Measurements from ENCODE around the gene TNP2. TPM values are rescaled to one million over a fixed set of nuclear protein-coding genes. Genes with fewer than 3 reads are reported as not detected.

Gene TNP2
- total RNA-seq, 1 experiment from 2014 or later = not detected

GRCh38 chr16:11306997-11307638, 38.0 kb upstream of the TNP2 start:
- no peak for TF ChIP-seq CTCF (IDR thresholded peaks at IDR 0.05)
- ATAC-seq (no peak), DNase-seq (ENCODE audit: low read depth, low spot score) (no peak)
- no peak overlapping the region for H3K4me3 ChIP-seq (ENCODE audit: low read depth in 2 of 2, low read length in 2 of 2)
- H3K27ac ChIP-seq (ENCODE audit: low read length) = no peak overlapping the region
- in situ Hi-C loops (cut with HindIII; ENCODE audit: low pct_unique_long_range_greater_than_20kb, low sequenced_read_pairs) (no loop called here), intact Hi-C loops (cut with micrococcal nuclease; ENCODE audit: unreplicated experiment) (no loop called here)
- no TSS peak for BruUV-seq (replicated peaks)
- peaks cover 7% of the 10 kb centered on the region for H3K4me1 ChIP-seq (ENCODE audit: control insufficient read depth, insufficient read depth, low read length)
- POLR2A ChIA-PET = no interaction called here
- no peaks in the 10 kb centered on the region for H3K9me3 ChIP-seq (ENCODE audit: control insufficient read depth, insufficient read depth, low read depth, low read length)
- CTCF ChIA-PET = no interaction called here
- H3K27me3 ChIP-seq (ENCODE audit: control insufficient read depth, insufficient read depth, low read length) = no peaks in the 10 kb centered on the region
- no peaks in the 10 kb centered on the region for H3K36me3 ChIP-seq (ENCODE audit: control insufficient read depth, insufficient read depth, low read length)

- ATAC-seq (no peak), DNase-seq (ENCODE audit: low read depth, low spot score) (no peak)
- Histone ChIP-seq H3K27me3 (ENCODE audit: control insufficient read depth, insufficient read depth, low read length) (no peaks in the 10 kb centered on the region), H3K4me3 (ENCODE audit: low read depth in 2 of 2, low read length in 2 of 2) (no peak overlapping the region), H3K9me3 (ENCODE audit: control insufficient read depth, insufficient read depth, low read depth, low read length) (no peaks in the 10 kb centered on the region), H3K36me3 (ENCODE audit: control insufficient read depth, insufficient read depth, low read length) (no peaks in the 10 kb centered on the region), H3K4me1 (ENCODE audit: control insufficient read depth, insufficient read depth, low read length) (peaks cover 3% of the 10 kb centered on the region; the same call in 1 of the 2 replicates), H3K27ac (ENCODE audit: low read length) (no peak overlapping the region)
- CTCF ChIA-PET = no interaction called here
- in situ Hi-C loops (cut with HindIII; ENCODE audit: low pct_unique_long_range_greater_than_20kb, low sequenced_read_pairs) (no loop called here), intact Hi-C loops (cut with micrococcal nuclease; ENCODE audit: unreplicated experiment) (no loop called here)
- POLR2A ChIA-PET = no interaction called here
- TF ChIP-seq REST (IDR thresholded peaks at IDR 0.05; ENCODE audit: insufficient read depth in 1 of 2, low read depth in 2 of 2, low read length in 1 of 2) (no peak), CTCF (IDR thresholded peaks at IDR 0.05) (no peak), TCF7L2 (IDR thresholded peaks at IDR 0.05; ENCODE audit: low read depth, low read length) (no peak), POLR2AphosphoS5 (IDR thresholded peaks at IDR 0.05; ENCODE audit: low read depth, low read length) (no peak), SIN3A (IDR thresholded peaks at IDR 0.05; ENCODE audit: borderline replicate concordance, insufficient read depth, low read depth, low read length) (no peak)
- no TSS peak for BruUV-seq (replicated peaks)
These were observed 37.3 kb upstream of the TNP2 start for GRCh38 chr16:11306381-11306780.

All from Panc1 (cell line).